Umbilical cord (tissue), 2 donors: ENCODE results near the gene SREK1. TPM values are rescaled to one million over a fixed set of nuclear protein-coding genes. Genes with fewer than 3 reads are reported as not detected.
"Not testable (repeated sequence)": the region's sequence is repeated elsewhere in the genome, so short reads cannot be mapped to it uniquely, and the experiment has no call there.

Experiments used
- DNase-seq: peaks from one replicate; pipeline ENCODE4 v3.0.0-alpha.2; 2015; ENCODE audit warnings: low spot score
- total RNA-seq: library from RNA; depleted of rRNA; stranded (reverse); fragments of >200 nt; gene quantifications from one replicate; pipeline ENCODE4 v1.2.3, GENCODE V29; 2014; ENCODE audit warnings: low replicate concordance; ENCODE audit not compliant: insufficient read depth

SREK1 gene, protein sequence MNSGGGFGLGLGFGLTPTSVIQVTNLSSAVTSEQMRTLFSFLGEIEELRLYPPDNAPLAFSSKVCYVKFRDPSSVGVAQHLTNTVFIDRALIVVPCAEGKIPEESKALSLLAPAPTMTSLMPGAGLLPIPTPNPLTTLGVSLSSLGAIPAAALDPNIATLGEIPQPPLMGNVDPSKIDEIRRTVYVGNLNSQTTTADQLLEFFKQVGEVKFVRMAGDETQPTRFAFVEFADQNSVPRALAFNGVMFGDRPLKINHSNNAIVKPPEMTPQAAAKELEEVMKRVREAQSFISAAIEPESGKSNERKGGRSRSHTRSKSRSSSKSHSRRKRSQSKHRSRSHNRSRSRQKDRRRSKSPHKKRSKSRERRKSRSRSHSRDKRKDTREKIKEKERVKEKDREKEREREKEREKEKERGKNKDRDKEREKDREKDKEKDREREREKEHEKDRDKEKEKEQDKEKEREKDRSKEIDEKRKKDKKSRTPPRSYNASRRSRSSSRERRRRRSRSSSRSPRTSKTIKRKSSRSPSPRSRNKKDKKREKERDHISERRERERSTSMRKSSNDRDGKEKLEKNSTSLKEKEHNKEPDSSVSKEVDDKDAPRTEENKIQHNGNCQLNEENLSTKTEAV
- total RNA-seq, result 131 TPM

DNA sequence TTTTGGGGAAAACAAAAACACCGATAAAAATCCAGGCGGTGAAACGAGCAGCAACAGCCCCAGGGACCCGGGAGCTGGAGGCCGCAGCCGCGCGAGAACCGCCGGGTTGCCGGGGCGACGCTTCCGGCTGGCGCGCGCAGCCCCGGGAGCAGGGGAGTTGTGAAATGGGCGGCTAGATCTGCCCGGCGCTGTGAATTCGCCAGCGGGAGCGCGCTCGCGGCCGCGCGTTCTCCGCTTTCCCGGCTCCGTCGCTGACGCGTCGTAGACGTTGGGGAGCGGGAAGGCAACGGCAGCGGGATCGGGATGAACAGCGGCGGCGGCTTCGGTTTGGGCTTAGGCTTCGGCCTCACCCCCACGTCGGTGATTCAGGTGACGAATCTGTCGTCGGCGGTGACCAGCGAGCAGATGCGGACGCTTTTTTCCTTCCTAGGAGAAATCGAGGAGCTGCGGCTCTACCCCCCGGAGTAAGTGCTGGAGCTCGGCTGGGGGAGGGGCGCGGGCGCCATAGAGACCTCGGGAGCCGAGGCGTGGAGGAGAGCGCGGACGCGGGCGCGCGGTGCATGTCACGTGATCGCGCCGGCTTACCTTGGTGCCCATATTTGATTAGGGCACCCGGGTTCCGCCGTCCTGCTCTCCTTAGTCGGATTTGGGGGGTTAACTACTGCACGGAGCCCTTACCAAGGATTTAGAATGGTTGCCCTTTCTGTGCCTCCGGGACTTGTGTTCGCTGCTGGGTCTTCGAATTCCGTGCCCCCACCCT, at the start of gene SREK1:
Gene SREK1 (plus strand): TSS at position 227 of the 760 bp plus-strand sequence. CDS start 77 bp downstream, at position 304.
- DNase-seq, result peak; percentile 96

DNA sequence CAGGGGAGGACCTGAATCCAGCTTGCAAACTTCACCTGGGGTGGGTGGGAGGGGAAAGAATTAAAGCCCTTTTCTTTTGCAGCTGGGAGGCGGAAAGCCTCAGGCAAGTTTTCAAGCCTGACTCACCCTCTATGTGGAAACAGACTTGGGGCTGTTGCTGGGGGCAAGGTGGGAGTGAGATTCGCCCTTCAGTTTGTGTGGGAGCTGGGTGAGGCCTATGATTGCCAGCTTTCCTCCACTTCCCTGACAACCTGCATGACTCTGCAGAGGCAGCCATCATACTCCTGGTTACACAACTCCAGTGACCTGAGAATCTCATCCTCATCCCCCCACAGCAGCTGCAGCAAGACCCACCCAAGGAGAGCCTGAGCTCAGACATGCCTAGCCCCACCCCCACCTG, 43.2 kb upstream of the SREK1 start:
- no peak for DNase-seq

DNA sequence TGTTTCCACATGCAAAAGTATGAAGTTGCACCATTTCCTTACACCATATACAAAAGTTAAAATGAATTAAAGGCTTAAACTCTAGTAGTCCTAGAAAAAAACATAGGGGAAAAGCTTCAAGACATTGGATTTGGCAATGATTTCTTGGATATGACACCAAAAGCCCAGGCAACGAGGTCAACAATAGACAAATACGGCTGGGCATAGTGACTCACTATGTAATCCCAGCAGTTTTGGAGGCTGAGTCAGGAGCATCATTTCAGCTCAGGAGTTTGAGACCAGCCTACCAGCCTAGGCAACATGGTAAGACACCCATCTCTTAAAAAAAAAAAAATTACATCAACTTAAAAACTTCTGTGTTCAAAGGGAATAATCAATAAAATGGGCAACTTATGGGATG, 30.9 kb upstream of the SREK1 start:
- no peak for DNase-seq

DNA sequence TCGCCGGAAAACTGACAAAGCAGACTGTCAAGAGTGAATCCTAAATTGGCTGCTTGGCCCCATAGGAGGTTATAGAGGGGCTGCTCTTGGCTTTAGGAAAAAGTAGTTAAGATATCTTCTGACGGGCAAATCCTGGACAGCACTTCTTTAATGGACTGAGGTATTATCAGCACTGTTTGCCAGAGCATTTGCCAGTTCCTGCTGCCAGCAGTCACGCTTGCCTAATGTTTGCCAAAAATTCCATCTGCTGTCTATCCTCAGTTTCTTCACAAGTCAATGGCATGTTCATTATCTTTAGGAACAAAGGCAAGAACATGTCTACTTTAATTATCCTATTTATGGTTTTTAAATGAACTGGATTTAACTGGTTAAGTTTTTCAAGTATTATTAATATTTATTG, 25.8 kb upstream of the SREK1 start:
- no peak for DNase-seq

DNA sequence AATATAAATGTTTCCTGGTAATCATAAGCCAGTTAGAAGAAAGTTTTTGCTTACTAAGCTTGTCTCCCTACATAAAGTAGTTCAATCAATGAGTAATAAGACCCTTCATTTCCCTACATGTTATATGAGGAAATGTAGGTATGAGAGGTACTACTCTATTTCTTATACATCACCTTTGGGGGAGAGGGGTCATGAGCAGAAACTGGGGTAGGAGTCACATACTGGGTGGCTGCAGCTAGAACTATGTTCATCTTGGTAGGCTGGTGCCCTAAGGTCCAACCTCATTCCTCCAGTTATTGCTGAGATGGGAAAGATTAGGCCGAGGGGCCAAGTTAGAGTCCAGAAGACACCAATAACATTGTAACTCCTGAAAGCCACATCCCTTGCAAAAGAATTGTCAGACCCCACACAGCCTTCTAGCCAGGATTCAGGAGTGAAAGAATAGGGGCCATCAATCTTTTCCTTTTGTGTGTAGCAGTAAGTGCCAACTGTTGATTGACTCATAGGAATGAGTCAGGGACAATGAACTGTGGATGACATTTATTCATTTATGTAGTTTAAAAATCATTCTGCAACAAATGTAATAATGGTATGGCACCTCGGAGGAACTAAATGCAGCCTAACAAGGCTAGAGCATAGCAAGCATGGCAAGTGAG, 21.6 kb upstream of the SREK1 start:
- no peak for DNase-seq

DNA sequence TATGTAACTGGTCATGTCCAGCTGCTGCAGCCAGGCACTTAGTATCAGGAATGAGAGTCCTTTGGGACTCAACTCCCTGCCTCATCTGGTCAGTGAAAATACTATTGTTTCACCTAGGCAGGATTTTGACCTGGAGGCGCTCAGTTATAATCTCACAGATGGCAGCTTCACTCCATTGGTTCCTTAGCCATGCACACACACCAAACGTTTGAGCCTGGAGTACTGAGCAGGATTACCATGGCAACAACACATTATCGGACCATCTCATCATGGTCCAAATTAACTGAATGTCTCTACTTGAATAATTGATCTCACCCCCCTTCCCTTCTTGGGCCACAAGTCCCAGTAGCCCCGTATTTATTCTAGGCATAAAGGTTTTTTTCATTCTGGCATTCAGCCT, 15.0 kb upstream of the SREK1 start:
- DNase-seq, result no peak

DNA sequence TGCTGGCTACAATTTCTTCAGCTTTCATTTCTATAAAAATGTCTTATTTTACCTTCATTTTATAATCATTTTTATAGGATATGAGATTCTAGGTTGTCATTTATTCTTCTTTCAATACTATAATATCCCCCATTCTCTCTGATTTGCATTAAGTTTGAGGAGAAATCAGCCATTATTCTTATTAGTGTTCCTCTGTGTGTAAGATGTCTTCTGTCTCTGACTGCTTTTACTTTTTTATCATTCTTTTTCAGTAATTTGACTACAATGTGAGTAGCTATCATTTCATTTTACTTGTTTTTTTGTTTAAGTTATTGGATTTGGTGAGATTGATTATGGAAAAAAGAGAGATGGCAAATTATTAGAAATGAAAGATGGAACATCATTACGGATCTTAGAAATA, 13.6 kb upstream of the SREK1 start:
- no peak for DNase-seq

DNA sequence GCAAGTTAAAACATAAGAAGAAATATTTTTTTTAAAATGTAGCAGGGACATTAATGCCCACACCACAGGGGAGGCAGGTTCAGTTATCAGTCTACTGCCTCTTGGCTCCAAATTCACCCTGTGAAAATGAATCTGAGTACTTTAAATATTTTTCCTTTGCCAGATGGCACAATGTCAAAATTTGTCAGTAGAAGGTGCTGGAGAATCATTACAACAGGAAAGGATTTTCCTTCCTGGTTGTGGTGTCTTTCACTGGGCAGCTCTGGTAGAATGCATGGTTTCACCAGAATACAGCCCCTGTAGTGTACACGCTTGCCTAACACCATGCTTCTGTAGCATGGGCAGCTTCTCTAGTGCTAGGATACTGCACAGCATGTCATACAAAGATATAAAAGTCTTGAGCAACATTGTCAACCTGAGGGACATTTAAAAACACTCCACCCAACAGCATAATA, 9.7 kb upstream of the SREK1 start:
- no peak for DNase-seq

DNA sequence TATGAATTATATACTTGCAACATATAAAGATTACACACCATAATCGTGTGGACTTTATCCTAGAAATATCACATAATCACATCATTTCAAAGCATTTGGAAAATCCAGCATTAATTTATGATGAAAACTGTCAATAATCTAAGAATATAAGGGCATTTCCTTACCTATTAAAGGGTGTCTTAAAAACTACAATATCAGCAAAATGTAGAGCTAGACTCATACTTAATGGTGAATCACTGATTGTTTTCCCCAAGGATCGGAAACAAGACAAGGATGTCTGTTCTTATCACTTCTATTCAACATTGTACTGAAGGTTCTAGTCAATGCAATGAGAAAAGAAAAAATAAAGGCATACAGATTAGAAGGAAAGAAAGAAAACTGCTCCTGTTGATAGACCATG, 8.0 kb upstream of the SREK1 start:
- no peak for DNase-seq

DNA sequence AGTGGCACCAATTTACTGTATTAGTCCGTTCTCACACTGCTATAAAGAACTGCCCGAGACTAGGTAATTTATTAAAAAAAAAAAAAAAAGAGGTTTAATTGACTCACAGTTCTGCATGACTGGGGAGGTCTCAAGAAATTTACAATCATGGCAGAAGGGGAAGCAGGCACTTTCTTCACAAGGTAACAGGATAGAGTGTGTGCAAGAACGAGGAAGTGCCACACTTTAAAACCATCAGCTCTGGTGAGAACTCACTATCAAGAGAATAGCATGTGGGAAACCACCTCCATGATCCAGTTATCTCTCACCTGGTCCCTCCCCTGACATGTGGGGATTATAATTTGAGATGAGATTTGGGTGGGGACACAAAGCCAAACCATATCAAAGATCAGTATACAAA, 7.2 kb upstream of the SREK1 start:
- not testable (repeated sequence) for DNase-seq

DNA sequence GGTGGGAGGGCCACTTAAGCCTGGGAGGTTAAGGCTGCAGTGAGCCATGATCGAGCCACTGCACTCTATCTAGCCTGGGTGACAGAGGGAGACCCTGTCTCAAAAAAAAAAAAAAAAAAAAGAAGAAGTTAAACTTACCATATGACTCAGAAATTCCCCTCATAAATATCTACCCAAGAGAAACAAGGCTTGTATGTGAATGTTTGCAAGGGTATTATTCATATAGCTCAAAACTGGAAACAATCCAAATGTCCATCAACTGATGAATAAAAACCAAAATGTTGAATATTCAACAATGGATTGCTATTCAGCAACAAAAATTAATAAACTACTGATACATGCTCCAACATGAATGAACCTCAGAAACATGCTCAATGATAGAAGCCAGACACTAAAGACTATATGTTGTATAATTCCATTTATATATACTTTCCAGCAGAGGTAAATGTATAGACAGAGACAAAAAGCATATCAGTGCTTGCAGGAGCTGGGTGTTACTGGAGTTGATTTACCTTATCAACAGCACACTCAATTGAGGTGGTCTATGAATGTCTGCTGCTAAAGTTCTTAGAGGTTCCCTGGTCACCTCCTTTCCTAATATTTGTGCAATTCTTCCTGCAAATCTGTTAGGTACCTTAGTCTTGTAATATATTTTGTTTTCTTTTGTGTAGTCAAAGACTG, 5.3 kb upstream of the SREK1 start:
- no peak for DNase-seq

DNA sequence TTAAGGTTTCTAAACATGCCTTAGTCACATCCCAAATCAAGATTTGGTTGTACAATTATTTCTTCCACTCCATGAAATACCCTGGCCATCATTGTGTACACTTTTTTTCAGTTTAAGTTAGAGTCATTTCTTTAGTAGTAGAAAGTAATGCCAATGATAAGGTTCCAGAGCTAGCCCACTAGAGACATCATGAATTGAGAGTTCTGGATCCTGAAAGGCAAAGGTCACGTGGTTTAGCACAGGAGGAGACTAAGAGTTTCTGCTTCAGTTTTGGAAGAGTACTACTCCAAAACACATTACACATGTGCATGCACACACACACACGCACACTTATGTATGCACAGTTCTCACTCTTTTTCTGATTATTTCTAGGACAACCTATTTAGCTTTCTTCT, 4.8 kb upstream of the SREK1 start:
- DNase-seq, result no peak

DNA sequence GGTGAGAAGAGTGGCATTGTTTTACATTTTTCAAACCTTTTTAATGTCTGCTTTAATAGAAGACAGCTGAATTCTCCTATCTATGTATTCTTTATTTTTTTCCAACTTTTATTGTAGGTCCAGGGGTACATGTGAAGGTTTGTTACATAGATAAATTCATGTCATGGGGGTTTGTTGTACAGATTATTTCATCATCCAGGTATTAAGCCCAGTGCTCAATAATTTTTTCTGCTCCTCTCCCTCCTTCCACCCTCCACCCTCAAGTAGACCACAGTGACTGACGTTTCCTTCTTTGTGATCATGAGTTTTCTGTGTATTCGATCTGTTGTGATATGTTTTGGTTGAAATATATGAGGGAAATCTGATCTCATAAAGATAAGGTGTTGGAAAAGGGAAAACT, 1.7 kb upstream of the SREK1 start:
- DNase-seq, result no peak

DNA sequence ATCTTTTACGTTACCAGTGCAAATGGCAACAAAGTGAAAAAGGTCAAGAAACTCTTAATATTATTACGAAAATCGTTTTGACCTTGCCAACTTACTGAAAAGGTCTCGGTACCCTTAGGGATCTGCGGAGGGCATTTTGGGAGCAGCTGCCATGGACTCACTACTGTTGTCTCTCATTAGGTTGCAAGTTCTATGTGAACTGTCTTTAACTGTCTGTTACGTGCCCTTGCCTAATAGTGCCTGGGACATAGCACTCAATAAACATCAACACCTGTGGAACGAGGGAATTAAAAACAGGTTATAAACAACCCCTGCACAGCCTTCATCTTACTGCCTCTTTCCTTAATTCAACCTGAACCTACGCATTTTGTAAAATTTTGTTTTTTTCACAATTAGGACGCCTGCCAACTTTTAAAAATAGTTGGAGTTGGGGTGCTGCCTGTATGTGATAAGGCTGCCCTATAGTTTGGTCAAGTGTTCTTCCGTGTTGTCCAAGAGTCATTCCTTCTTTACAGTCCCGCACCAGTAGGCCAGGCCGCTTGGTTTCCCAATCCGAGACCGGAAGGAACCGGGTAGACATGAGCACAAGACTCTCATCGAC, 527 bp upstream of the SREK1 start:
- DNase-seq, result no peak

DNA sequence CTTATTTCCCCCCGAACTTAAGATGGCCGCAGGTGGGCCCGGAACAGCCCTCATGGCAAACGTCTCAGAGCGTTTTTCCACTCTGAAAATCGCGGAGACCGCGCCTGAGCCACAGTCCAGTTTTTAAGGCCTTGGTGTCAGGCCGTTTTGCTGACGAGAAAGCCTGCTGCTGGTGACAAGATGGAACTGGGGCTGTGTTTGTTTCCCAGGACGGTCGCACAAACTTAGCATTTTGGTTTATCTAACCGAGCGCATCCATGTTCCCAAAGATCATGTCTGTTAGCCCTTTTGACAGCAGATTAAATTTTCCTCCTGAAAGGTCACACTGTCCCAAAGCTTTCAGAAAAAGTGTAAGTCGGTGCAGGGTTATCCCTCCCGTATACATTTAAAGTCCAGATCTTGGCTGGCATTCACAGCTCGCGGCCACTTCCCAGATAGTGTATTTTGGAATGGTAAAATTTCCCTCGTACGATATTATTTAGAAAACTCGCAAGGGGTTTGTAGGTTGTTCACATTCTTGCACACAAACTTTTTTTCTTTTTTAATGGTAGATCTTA, 812 bp downstream of the SREK1 start:
- DNase-seq, result no peak

DNA sequence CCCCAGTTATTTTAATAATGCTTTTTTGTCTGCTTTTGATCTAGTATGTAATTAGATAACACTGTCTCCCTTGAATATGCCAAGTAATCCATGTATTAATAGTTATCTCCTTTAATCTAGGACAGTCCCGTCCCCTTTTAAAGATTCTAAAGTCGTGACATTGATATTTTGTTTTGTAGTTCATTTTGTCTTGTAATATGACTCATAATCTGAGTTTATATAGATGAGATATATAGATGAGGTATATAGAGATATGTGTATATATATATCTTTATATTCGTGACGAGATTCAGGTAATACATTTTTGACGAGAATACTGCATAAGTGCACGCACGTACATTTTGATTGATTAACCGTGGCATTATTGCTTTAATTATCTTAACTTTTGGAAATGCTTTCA, 1.6 kb downstream of the SREK1 start:
- no peak for DNase-seq

DNA sequence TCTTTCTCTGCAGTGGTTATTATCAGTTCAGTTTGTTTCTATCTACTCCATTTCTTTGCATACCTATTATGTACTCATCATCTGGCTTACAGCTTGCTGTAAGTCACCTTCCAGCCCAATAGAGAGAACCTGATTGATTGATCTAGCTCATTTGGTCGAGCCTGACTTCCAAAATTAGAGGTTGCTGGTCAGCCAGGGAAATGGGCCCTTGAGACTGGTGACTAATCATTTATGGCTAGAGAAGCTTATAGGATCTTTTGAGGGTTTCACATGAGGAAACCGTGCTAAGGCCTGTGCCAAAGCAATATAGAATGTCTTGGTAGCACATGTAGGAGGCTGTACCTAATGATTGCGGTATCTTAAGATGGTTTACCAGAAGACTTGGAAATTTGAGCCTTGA, 5.8 kb downstream of the SREK1 start:
- no peak for DNase-seq

DNA sequence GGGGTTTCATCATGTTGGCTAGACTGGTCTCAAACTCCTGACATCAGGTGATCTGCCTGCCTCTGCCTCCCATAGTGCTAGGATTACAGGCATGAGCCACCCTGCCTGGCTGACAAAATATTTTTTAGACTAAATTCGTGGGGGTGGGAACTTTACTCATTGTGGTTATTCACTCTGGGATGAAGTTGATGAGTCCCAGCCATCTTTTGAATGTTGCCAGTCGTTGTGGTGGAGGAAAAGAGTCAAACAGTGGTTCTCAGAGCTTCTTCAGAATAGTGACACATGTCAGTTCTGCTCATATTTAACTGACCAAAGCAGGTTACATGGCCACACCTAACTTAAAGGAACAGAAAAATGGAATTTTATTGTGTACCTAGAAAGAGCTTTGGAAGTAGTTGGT, 6.9 kb downstream of the SREK1 start:
- no peak for DNase-seq

DNA sequence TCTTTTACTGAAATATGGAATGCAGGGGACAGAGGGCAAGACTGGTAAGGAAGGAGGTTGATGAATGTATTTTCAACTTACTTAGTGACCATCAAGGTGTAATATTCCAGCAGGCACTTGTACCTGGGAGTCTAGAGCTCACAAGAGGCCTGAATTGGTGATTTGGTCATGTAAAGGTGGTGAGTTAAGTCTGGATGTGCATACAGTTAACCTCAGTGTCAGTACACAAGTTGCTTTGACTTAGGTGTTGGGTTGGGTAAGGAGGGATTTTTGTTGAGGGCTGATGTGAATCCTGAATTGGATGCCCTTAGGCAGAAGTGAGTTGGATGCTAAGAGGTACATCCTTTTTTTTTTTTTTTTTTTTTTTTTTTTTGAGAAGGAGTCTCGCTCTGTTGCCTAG, 7.4 kb downstream of the SREK1 start:
- DNase-seq, result no peak

DNA sequence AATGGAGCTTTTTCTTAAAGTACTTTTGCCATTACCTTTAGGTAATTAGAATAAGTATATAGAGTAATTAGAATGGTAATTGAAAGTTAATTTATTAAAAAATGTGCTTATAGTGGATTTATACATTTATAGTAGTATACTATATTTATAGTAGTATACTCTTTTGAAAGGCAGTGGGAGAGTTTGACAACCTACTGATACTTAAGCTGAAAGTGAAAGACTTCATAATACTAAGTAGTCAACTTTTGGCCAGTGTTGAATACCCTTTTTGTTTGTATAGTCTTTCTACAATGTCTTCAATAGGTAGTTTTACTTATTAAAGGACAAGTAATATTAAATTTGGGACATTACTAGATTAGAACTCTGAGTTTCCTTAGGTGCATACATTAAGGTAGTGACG, 12.9 kb downstream of the SREK1 start:
- DNase-seq, result no peak

DNA sequence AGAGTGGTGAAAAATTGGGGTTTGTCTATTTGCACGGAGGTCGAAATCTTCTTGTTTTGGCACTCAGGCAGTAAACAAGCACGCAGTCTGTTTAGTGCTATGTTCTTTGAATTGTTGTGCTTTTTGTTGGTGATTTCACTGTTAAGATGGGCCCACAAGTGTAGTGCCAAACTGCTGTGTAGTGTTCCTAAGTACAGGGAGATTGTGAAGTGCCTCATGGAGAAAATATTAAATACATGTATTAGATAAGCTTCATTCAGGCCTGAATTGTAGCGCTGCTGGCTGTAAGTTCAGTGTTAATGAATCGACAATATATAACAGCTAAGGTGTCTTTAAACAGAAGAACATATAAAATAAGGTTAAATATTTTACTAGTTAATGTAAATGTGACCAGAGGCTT, 17.3 kb downstream of the SREK1 start:
- no peak for DNase-seq
